Muscle layer of colon (tissue), 2 donors: ENCODE data around the gene CERCAM.

Experiments
- H3K27ac ChIP-seq: one replicate; pipeline ENCODE4 v1.7.0; 2013; ENCODE audit warnings: low read depth, mild to moderate bottlenecking, low read length, moderate library complexity
- H3K27me3 ChIP-seq, 2 donors: one replicate each; pipeline ENCODE4 v1.7.0; 2013; ENCODE audit warnings: low read length in 2 of 2, mild to moderate bottlenecking in 2 of 2; ENCODE audit not compliant: insufficient read depth in 2 of 2, control insufficient read depth in 1 of 2
- H3K36me3 ChIP-seq: one replicate; pipeline ENCODE4 v1.7.0; 2013; ENCODE audit warnings: mild to moderate bottlenecking, low read length; ENCODE audit not compliant: insufficient read depth
- H3K4me1 ChIP-seq: one replicate; pipeline ENCODE4 v1.7.0; 2013; ENCODE audit warnings: mild to moderate bottlenecking, low read length; ENCODE audit not compliant: insufficient read depth
- H3K4me3 ChIP-seq, 2 donors: one replicate each; pipeline ENCODE4 v1.7.0; 2013; ENCODE audit warnings: low read length in 2 of 2, low read depth in 1 of 2, mild to moderate bottlenecking in 1 of 2, moderate library complexity in 1 of 2
- H3K9ac ChIP-seq: one replicate; pipeline ENCODE4 v1.7.0; 2013; ENCODE audit warnings: low read length
- H3K9me3 ChIP-seq: one replicate; pipeline ENCODE4 v1.7.0; 2013; ENCODE audit warnings: mild to moderate bottlenecking, low read length
- donor health status: abdominal sarcoma.
- donor health status: Adenocarcinoma of cecum.

CERCAM gene

DNA sequence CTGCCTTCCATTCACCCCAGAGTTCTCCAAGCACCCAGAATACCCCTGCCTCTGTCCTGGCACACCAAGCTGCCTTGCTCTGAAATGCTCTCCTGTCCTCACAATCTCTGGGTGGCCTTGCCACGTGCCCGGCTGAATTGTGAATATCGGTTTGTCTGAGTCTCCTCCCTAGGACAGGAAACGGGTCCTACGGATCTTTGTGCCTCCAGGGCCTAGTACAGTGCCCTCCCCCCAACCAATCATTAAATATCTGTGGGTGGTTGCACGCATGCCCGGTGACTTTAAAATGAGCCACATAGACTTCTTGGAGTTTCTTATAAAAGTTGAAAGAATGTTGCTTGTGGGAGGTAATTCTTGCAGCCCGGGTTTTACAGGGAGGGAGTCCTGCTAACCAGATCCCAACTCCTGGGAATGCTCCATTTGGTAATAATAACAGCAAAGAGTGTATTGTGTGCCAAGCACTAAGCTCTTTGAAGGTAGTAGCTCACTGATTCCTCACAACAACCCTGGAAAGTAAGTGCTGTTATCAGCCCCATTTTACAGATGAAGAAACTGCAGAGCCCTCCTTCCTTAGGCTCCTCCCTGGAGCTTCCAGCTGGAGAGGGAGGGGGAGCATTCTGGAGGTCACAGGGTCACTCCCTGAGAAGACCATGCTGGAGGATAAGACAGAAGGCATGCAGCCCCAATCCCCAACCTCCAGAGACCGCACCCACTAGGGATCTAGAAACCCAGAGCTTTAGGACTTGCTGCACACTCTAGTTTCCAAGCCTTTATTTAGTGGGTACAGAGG, 26.1 kb upstream of the CERCAM start:
- no peak overlapping the region for H3K27ac ChIP-seq
- peaks cover 0 to 15% of the 10 kb centered on the region in 2 donors for H3K27me3 ChIP-seq
- H3K9ac ChIP-seq = no peak overlapping the region
- H3K4me1 ChIP-seq = no peaks in the 10 kb centered on the region
- peaks cover 5% of the 10 kb centered on the region for H3K36me3 ChIP-seq
- H3K9me3 ChIP-seq = no peaks in the 10 kb centered on the region
- H3K4me3 ChIP-seq = no peak overlapping the region

GRCh38 chr9:128396970-128397613, 23.6 kb upstream of the CERCAM start:
- no peaks in the 10 kb centered on the region for H3K4me1 ChIP-seq
- H3K27ac ChIP-seq = no peak overlapping the region
- H3K9me3 ChIP-seq = no peaks in the 10 kb centered on the region
- no peak overlapping the region for H3K4me3 ChIP-seq
- H3K36me3 ChIP-seq = no peaks in the 10 kb centered on the region
- H3K9ac ChIP-seq = no peak overlapping the region
- peaks cover 0 to 12% of the 10 kb centered on the region in 2 donors for H3K27me3 ChIP-seq

- H3K4me3 ChIP-seq = no peak overlapping the region
- H3K9ac ChIP-seq = no peak overlapping the region
- H3K27ac ChIP-seq = no peak overlapping the region
These were observed 22.8 kb upstream of the CERCAM start for GRCh38 chr9:128397831-128398230.

DNA sequence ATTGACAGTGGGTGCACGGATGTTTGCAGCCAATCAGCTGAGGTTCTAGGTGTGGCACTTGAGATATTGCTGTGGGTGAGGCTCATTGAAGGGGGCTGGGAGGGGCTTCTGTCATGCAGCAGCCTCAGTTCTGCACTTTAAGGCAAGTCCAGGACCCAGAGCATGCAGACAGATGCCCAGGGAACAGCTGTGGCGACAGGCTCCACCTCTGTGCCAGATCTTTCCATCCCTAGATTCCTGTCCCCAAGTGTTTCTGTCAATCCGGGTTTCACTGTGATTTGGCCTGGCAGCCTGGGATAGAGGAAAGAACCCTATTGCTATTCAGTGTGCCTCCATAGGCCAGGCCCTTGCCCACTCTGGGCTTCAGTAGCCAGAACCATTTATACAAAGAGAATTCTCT, 20.8 kb upstream of the CERCAM start:
- Histone ChIP-seq H3K27me3 (peaks cover 0 to 11% of the 10 kb centered on the region in 2 donors), H3K9ac (no peak overlapping the region), H3K4me3 (no peak overlapping the region), H3K9me3 (no peaks in the 10 kb centered on the region), H3K27ac (no peak overlapping the region), H3K4me1 (no peaks in the 10 kb centered on the region), H3K36me3 (no peaks in the 10 kb centered on the region)

More at GRCh38 chr9:128397831-128398230, 22.8 kb upstream of the CERCAM start:
- Histone ChIP-seq H3K9me3 (no peaks in the 10 kb centered on the region), H3K27me3 (peaks cover 0 to 11% of the 10 kb centered on the region in 2 donors), H3K36me3 (no peaks in the 10 kb centered on the region), H3K4me1 (no peaks in the 10 kb centered on the region)

DNA sequence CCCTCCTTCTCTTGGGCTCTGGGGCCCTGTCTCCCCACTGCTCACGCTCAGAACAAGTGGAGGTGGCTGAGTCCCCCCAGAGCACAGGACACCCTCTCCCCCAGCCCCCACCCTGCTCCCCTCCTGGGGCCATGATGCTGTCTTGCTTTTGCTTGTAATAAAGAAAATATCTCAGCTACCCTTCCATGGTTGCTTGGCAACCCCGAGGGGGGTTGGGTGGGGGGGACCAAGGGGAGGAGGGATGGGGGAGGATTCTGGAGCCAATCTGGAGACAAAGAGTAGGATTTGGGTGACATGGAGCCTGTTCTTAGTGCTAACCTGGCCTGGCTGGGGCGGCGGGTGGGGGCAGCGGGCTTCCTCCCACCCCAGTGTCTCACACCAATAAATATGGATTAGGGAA, 16.1 kb upstream of the CERCAM start:
- H3K27me3 ChIP-seq = no peaks in the 10 kb centered on the region
- H3K4me1 ChIP-seq = peaks cover 5% of the 10 kb centered on the region
- no peak overlapping the region for H3K4me3 ChIP-seq
- H3K9me3 ChIP-seq = no peaks in the 10 kb centered on the region
- H3K36me3 ChIP-seq = no peaks in the 10 kb centered on the region
- no peak overlapping the region for H3K9ac ChIP-seq
- no peak overlapping the region for H3K27ac ChIP-seq

GRCh38 chr9:128405077-128405779, 15.4 kb upstream of the CERCAM start:
- no peak overlapping the region for H3K9ac ChIP-seq
- H3K36me3 ChIP-seq = no peaks in the 10 kb centered on the region
- H3K4me3 ChIP-seq = no peak overlapping the region
- H3K27me3 ChIP-seq = no peaks in the 10 kb centered on the region
- H3K4me1 ChIP-seq = peaks cover 5% of the 10 kb centered on the region
- no peaks in the 10 kb centered on the region for H3K9me3 ChIP-seq
- H3K27ac ChIP-seq = no peak overlapping the region

DNA sequence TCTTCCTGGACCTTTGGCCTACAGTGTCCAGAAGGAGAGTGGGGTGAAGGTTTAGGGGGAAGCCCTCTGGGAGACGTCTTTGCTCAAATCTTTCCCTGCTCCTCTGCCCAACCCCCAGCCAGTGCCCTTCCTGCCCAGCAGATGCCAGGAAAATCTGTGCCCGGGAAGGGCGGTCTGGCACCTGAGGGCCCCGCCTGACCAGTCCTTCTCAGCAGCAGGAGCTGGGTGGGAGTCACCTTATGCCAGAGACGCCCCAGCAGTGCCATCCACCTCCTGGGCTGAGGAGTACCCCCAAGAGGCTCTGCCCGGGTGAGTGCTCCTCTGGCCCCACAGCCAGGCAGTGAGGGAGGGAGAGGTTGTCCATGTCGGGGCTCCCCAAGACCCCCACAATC, 14.9 kb upstream of the CERCAM start:
- H3K4me3 ChIP-seq = no peak overlapping the region
- no peaks in the 10 kb centered on the region for H3K36me3 ChIP-seq
- peaks cover 5% of the 10 kb centered on the region for H3K4me1 ChIP-seq
- H3K9me3 ChIP-seq = no peaks in the 10 kb centered on the region
- H3K27me3 ChIP-seq = no peaks in the 10 kb centered on the region
- H3K9ac ChIP-seq = no peak overlapping the region
- no peak overlapping the region for H3K27ac ChIP-seq

DNA sequence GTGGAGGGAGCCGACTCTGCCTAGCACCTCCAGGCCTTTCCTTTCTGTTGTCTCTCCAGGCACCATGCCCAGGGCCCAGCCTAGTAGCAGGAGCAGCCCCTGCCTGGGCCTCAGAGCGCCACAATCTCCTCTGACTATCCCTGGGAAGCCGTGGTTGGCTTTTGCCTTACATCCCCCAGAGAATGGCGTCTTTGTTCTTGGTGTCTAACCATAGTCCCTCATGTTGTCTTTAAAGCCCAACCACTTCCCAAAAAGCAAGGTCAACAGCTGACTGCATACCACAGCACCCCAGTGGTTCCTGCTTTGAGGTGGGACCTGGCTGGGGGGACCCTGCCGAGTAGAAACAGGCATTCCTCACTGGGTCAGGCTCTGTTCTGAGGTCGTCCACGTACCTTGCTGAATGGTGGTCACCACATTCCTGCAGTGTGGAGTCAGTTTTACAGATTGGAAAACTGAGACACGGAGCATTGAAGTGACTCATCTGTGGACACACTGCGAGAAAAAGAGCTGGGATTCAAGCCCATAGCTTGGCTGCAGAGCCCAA, 13.7 kb upstream of the CERCAM start:
- Histone ChIP-seq H3K9me3 (no peaks in the 10 kb centered on the region), H3K27ac (no peak overlapping the region), H3K4me3 (no peak overlapping the region), H3K36me3 (no peaks in the 10 kb centered on the region), H3K9ac (no peak overlapping the region), H3K27me3 (no peaks in the 10 kb centered on the region), H3K4me1 (peaks cover 5% of the 10 kb centered on the region)

DNA sequence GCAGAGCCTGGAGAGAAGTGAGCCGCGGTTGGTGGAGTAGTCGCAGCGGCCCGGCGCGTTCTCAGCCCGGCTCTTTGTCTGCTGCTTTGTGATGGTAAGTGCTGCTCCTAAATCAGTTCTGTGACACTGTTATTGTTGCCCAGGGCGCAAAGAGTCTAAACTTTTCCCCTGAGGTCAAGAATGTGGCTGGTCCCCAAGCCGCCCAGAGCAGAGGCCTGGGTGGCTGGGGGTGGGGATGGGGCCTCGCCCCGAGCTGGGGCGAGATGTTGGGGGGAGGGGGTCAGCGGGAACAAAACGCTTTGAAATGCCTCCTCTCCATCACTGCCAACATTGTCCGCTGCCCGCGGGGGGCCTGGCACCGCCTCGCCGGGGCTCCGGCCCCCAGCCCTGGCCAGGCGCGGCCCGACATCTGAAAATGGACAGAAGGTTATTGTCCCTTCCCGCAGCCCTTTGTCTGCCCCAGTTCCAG, 11.7 kb upstream of the CERCAM start:
- H3K4me1 ChIP-seq = peaks cover 5% of the 10 kb centered on the region
- H3K27me3 ChIP-seq = no peaks in the 10 kb centered on the region
- no peaks in the 10 kb centered on the region for H3K9me3 ChIP-seq
- H3K36me3 ChIP-seq = no peaks in the 10 kb centered on the region
- no peak overlapping the region for H3K9ac ChIP-seq
- no peak overlapping the region for H3K4me3 ChIP-seq
- no peak overlapping the region for H3K27ac ChIP-seq

GRCh38 chr9:128409450-128409849, 11.2 kb upstream of the CERCAM start:
- no peaks in the 10 kb centered on the region for H3K9me3 ChIP-seq
- no peaks in the 10 kb centered on the region for H3K36me3 ChIP-seq
- no peaks in the 10 kb centered on the region for H3K27me3 ChIP-seq
- no peak overlapping the region for H3K4me3 ChIP-seq
- H3K27ac ChIP-seq = no peak overlapping the region
- peaks cover 5% of the 10 kb centered on the region for H3K4me1 ChIP-seq
- H3K9ac ChIP-seq = no peak overlapping the region

DNA sequence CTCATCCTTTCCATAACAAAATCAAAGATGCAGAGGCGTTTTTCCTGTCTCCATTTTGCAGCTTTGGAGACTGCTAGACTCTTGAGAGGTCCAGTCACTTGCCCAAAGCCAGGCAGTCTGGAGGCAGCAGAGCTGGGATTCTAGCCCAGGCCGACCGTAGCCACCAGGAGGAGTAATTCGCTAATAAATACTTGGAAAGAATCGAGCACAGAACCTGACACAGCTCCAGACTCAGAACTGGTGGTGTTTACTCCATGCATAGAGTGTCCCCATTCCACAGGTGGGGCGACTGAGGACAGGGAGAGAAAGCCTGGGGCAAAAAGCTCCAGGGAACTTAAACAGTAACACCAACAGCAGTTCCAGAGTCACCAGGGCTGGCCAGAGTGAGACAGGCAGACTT, 10.7 kb upstream of the CERCAM start:
- Histone ChIP-seq H3K9me3 (no peaks in the 10 kb centered on the region), H3K9ac (no peak overlapping the region), H3K27ac (no peak overlapping the region), H3K36me3 (no peaks in the 10 kb centered on the region), H3K27me3 (peaks cover 0 to 3% of the 10 kb centered on the region in 2 donors), H3K4me1 (peaks cover 5% of the 10 kb centered on the region), H3K4me3 (no peak overlapping the region)
